Lower leg skin (tissue), 4 donors: ENCODE results near the gene EFCAB7. TPM values are rescaled to one million over a fixed set of nuclear protein-coding genes. Genes with fewer than 3 reads are reported as not detected.
A peak's percentile ranks its signal among the peaks of the same experiment; 100 is the strongest.

Experiments
- DNase-seq, 2 donors: peaks; one replicate each; pipeline ENCODE4 v3.0.0-alpha.2; 2019; ENCODE audit warnings: low spot score in 2 of 2
- H3K4me3 ChIP-seq: fragments of 200-600 bp; sonication (generic); 2 replicates; pipeline ENCODE4 v1.5.1; 2017; ENCODE audit warnings: mild to moderate bottlenecking, low read depth; ENCODE audit not compliant: poor library complexity, severe bottlenecking
- CTCF ChIP-seq, 3 donors: fragments of 450-650 bp; IDR thresholded peaks; one replicate each; pipeline ENCODE4 v1.5.1; 2016; ENCODE audit warnings: antibody characterized with exemption in 3 of 3, mild to moderate bottlenecking in 3 of 3, moderate library complexity in 2 of 3
- POLR2A ChIP-seq, 2 donors: fragments of 450-650 bp; IDR thresholded peaks; one replicate each; pipeline ENCODE4 v1.6.1; 2016 to 2017; ENCODE audit warnings: antibody characterized with exemption in 2 of 2, mild to moderate bottlenecking in 1 of 2, moderate library complexity in 1 of 2
- WGBS, 2 donors: methylation state at CpG; one replicate each; pipeline ENCODE4 v1.1.5; 2018; 5-methylcytosine and 5-hydroxymethylcytosine counted together
- intact Hi-C: fragments of 100-400 bp; cut with DNase I; formaldehyde crosslinking; loops from one replicate; pipeline ENCODE4 v1.15.0; 2023; ENCODE audit warnings: low total_unique reads
- total RNA-seq, 4 donors: library from RNA; depleted of rRNA; stranded (reverse); fragments of >200 nt; gene quantifications; one replicate each; pipeline ENCODE4 v1.1.0, GENCODE V29; 2016

Gene EFCAB7
- total RNA-seq = 10 to 100 TPM in 1 of 4 donors, 1 to 10 TPM in 3; 3.2 to 10.9 (median 7.1) TPM

GRCh38 chr1:63522891-63523728, at the start of gene EFCAB7, which contains the start of gene ITGB3BP:
TSS of gene EFCAB7 (plus strand) at chr1:63523525. CDS start at chr1:63525573, 2,048 bp downstream.
TSS of gene ITGB3BP (minus strand) at chr1:63523225. CDS start at chr1:63523133, 92 bp downstream.
- 0% methylated on average over 38 to 50 of the region's 50 CpGs for WGBS, 2 donors
- intact Hi-C loops = no loop called here
- DNase-seq = peak; percentile 81 to 95
- TF ChIP-seq CTCF (IDR thresholded peaks at IDR 0.05) (no peak), POLR2A (IDR thresholded peaks at IDR 0.05) (no peak)
- H3K4me3 ChIP-seq = peak within 1 kb of the TSS; percentile 50

GRCh38 chr1:63475761-63476160, 47.6 kb upstream of the EFCAB7 start:
- intact Hi-C loops = no loop called here
- DNase-seq = no peak
- 86 to 93% methylated on average over 7 of the region's 7 CpGs for WGBS, 2 donors
- TF ChIP-seq POLR2A (IDR thresholded peaks at IDR 0.05) = no peak
- no peak for TF ChIP-seq CTCF (IDR thresholded peaks at IDR 0.05)
- H3K4me3 ChIP-seq = no peak overlapping the region

DNA sequence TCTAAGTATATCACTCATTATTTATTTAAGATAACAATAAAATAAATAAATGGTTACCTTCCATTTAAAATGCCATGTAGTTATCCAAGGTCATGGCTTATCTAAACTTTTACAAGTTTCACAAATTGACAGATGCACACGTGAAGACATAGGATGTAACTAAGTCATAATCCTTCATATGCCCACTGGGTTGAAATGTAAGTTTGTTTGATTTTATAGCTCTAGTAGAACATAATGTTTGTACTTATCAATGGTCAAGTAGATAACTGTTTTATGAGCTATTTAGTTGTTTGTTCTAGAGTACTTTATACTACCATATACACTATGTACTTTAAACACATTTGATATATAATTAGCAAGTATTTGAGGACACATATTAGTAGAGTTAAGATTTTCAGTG, 43.3 kb upstream of the EFCAB7 start:
- TF ChIP-seq CTCF (IDR thresholded peaks at IDR 0.05) = no peak
- TF ChIP-seq POLR2A (IDR thresholded peaks at IDR 0.05) = no peak
- intact Hi-C loops = no loop called here
- 89 to 93% methylated on average over 1 of the region's 1 CpG for WGBS, 2 donors
- DNase-seq = no peak
- no peak overlapping the region for H3K4me3 ChIP-seq

DNA sequence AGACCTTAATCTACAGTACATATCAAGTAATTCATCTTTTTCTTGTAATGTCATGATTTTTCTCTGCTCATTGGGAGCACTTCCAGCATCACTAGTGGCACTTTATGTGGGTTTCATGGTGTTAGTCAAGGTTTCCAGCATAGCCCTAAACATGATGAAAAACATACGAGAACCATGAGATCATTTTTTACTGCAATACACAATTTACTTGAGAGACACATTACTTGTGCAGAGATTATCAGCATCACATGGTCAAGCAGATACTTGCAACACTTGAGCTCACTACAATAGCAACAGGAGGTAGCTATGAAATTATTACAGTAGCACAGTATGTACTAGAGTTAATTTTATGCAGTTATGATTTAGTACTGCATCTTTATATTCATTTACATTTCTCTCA, 36.7 kb upstream of the EFCAB7 start:
- 84 to 86% methylated on average over 1 of the region's 1 CpG for WGBS, 2 donors
- intact Hi-C loops = no loop called here
- no peak overlapping the region for H3K4me3 ChIP-seq
- no peak for TF ChIP-seq POLR2A (IDR thresholded peaks at IDR 0.05)
- TF ChIP-seq CTCF (IDR thresholded peaks at IDR 0.05) = no peak
- no peak for DNase-seq

DNA sequence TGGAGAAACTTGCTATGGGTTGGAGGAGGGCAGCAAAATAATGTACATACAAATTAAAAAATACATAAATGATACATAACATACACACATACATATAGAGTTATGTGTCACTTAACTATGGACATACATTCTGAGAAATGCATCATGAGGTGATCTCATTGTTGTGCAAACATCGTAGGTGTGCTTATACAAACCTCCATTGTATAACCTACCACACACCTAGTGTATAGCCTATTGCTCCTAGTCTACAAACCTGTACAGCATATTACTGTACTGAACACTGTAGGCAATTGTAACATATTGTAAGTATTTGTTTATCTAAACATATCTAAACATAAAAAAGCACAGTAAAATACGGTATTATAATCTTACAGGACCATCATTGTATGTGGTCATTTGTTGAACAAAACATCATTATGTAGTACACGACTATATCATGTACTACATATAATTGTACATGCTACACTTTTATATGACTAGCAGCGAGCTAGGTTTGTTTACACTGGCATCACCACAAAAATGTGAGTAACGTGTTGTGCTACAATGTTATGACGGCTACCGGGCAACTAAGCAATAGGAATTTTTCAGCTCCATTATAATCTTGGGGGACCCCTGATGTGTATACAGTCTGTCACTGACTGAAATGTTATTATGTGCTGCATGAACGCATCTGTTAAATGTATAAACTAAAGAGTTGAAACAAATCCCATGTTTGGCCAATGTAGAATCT, 35.8 kb upstream of the EFCAB7 start:
- intact Hi-C loops = no loop called here
- no peak overlapping the region for H3K4me3 ChIP-seq
- WGBS, 2 donors = 87 to 90% methylated on average over 8 of the region's 8 CpGs

More for the DNA sequence above, 35.8 kb upstream of the EFCAB7 start:
- no peak for DNase-seq
- TF ChIP-seq POLR2A (IDR thresholded peaks at IDR 0.05) (no peak), CTCF (IDR thresholded peaks at IDR 0.05) (no peak)
